Subcutaneous abdominal adipose tissue (tissue), 5 donors: ENCODE data around the gene STK36.
A peak's percentile ranks its signal among the peaks of the same experiment; 100 is the strongest.

Source experiments
- H3K27ac ChIP-seq: one replicate; pipeline ENCODE4 v1.7.0; 2013; ENCODE audit warnings: low read depth, mild to moderate bottlenecking, inconsistent platforms, low read length, moderate library complexity
- H3K27me3 ChIP-seq, 5 donors: one replicate each; pipeline ENCODE4 v1.7.0; 2013; ENCODE audit warnings: low read length in 5 of 5, inconsistent platforms in 1 of 5; ENCODE audit not compliant: control insufficient read depth in 5 of 5, insufficient read depth in 4 of 5
- H3K36me3 ChIP-seq, 5 donors: one replicate each; pipeline ENCODE4 v1.7.0; 2013; ENCODE audit warnings: low read length in 5 of 5; ENCODE audit not compliant: control insufficient read depth in 5 of 5, insufficient read depth in 5 of 5
- H3K4me1 ChIP-seq, 5 donors: one replicate each; pipeline ENCODE4 v1.7.0; 2013; ENCODE audit warnings: low read length in 5 of 5, mild to moderate bottlenecking in 3 of 5, moderate library complexity in 1 of 5; ENCODE audit not compliant: control insufficient read depth in 5 of 5, insufficient read depth in 5 of 5
- H3K4me3 ChIP-seq, 5 donors: one replicate each; pipeline ENCODE4 v1.7.0; 2013; ENCODE audit warnings: low read length in 5 of 5, low read depth in 1 of 5
- H3K9ac ChIP-seq, 5 donors: one replicate each; pipeline ENCODE4 v1.7.0; 2013; ENCODE audit warnings: low read length in 5 of 5, mild to moderate bottlenecking in 4 of 5, moderate library complexity in 3 of 5
- H3K9me3 ChIP-seq, 5 donors: one replicate each; pipeline ENCODE4 v1.7.0; 2013; ENCODE audit warnings: low read length in 5 of 5; ENCODE audit not compliant: control insufficient read depth in 5 of 5
- donor health status: healthy.
- donor health status: healthy.
- donor health status: healthy.
- donor health status: healthy.
- donor health status: healthy.

STK36 gene

DNA sequence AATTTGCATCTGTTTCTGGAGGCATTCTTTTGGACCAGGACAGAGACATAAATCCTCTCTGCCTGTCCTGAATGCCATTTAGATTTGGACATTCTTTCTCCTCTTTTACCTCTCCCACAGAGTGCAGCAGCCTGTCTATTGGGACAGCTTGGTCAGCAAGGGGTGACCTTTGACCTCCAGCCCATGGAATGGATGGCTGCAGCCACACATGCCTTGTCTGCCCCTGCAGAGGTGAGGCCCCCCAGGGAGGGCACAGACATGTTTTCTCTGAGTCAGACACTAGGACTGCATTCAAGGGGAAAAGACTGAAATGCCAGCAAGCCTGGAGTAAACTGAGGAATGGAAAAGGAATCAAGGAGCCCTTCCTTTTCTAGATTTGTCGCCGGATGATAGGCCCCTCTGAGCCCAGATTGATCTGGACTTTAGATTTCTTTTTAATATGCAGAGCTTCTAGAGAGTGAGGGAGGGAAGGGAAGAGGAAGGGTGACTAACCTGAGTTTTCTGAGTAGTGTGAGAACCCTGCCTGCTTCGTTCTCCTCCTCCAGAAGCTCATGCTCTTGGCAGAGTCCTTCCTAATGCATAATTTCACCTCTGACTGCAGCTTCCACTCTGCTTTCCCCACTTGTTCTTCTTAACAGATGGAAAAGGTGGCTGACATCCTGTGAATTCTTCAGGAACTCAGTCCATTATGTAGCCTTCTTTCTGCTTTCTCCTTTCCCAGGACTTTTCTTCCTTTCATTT is 22.7 kb downstream of the STK36 start:
- H3K27ac ChIP-seq, result no peak overlapping the region
- H3K4me1 ChIP-seq, result peaks cover 0 to 13% (median 11%) of the 10 kb centered on the region in 5 donors
- no peak overlapping the region for H3K9ac ChIP-seq
- H3K9me3 ChIP-seq, result no peaks in the 10 kb centered on the region
- no peaks in the 10 kb centered on the region for H3K27me3 ChIP-seq
- H3K36me3 ChIP-seq, result peaks cover 12 to 82% (median 64%) of the 10 kb centered on the region in 5 donors
- H3K4me3 ChIP-seq, result no peak overlapping the region

DNA sequence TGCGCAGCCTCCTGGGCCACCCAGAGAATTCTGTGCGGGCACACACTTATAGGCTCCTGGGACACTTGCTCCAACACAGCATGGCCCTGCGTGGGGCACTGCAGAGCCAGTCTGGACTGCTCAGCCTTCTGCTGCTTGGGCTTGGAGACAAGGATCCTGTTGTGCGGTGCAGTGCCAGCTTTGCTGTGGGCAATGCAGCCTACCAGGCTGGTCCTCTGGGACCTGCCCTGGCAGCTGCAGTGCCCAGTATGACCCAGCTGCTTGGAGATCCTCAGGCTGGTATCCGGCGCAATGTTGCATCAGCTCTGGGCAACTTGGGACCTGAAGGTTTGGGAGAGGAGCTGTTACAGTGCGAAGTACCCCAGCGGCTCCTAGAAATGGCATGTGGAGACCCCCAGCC is 27.0 kb downstream of the STK36 start:
- H3K9me3 ChIP-seq, result no peaks in the 10 kb centered on the region
- no peak overlapping the region for H3K27ac ChIP-seq
- no peak overlapping the region for H3K9ac ChIP-seq
- H3K27me3 ChIP-seq, result no peaks in the 10 kb centered on the region
- H3K36me3 ChIP-seq, result peaks cover 2 to 55% (median 30%) of the 10 kb centered on the region in 5 donors
- H3K4me1 ChIP-seq, result peaks cover 0 to 13% (median 11%) of the 10 kb centered on the region in 5 donors
- no peak overlapping the region for H3K4me3 ChIP-seq

- H3K9ac ChIP-seq, result no peak overlapping the region
- no peaks in the 10 kb centered on the region for H3K9me3 ChIP-seq
- H3K4me3 ChIP-seq, result no peak overlapping the region
- H3K36me3 ChIP-seq, result peaks cover 0 to 41% (median 14%) of the 10 kb centered on the region in 5 donors
- no peaks in the 10 kb centered on the region for H3K27me3 ChIP-seq
- H3K27ac ChIP-seq, result no peak overlapping the region
- peaks cover 0 to 13% (median 11%) of the 10 kb centered on the region in 5 donors for H3K4me1 ChIP-seq
Observed at GRCh38 chr2:218701806-218702205, 29.9 kb downstream of the STK36 start.

- no peak overlapping the region for H3K4me3 ChIP-seq
- peaks cover 0 to 27% (median 10%) of the 10 kb centered on the region in 5 donors for H3K36me3 ChIP-seq
- H3K9ac ChIP-seq, result no peak overlapping the region
- no peak overlapping the region for H3K27ac ChIP-seq
- no peaks in the 10 kb centered on the region for H3K9me3 ChIP-seq
- H3K27me3 ChIP-seq, result no peaks in the 10 kb centered on the region
- H3K4me1 ChIP-seq, result peaks cover 0 to 11% (median 10%) of the 10 kb centered on the region in 5 donors
Observed at GRCh38 chr2:218703341-218703740, 31.5 kb downstream of the STK36 start.

DNA sequence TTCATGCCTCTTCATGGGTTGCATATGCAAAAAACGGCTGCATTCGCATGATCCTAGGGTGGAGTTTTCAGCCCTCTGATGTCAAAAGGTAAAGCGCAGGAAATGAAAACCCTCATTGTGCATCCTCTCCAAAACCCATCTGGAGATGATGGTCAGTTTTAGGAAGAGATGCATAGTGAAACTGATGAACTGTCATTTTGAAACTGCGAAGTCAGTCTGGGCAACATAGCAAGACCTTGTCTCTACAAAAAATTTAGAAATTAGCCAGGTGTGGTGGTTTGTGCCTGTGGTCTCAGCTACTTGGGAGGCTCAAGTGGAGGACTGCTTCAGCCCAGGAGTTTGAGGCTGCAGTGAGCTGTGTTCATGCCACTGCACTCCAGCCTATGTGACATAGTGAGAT is 36.2 kb downstream of the STK36 start:
- no peak overlapping the region for H3K4me3 ChIP-seq
- no peak overlapping the region for H3K27ac ChIP-seq
- H3K36me3 ChIP-seq, result no peaks in the 10 kb centered on the region
- no peaks in the 10 kb centered on the region for H3K27me3 ChIP-seq
- peaks cover 0 to 18% (median 15%) of the 10 kb centered on the region in 5 donors for H3K4me1 ChIP-seq
- no peak overlapping the region for H3K9ac ChIP-seq
- no peaks in the 10 kb centered on the region for H3K9me3 ChIP-seq

GRCh38 chr2:218709908-218710307 is 38.0 kb downstream of the STK36 start:
- Histone ChIP-seq H3K9me3 (no peaks in the 10 kb centered on the region), H3K36me3 (no peaks in the 10 kb centered on the region), H3K27me3 (no peaks in the 10 kb centered on the region), H3K4me3 (peak overlapping the region; percentile 64 to 90 (median 80)), H3K27ac (no peak overlapping the region), H3K9ac (no peak overlapping the region), H3K4me1 (peaks cover 0 to 18% (median 15%) of the 10 kb centered on the region in 5 donors)

DNA sequence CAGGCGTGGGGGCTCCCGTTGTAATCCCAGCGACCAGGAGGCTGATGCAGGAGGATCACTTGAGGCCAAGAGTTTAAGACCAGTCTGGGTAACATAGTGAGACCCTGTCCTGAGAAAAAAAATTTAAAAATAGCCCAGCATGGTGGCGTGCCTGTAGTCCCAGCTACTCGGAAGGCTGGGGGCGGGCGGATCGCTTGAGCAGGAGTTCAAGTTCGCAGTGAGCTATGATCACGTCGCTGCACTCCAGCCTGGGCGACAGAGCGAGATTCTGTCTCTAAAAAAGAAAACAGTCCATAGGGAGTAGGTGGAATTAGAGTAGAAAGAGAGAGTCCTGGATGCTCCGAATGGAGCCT is 38.4 kb downstream of the STK36 start:
- Histone ChIP-seq H3K9ac (peak overlapping the region in 1 of 5 donors; percentile 53), H3K9me3 (no peaks in the 10 kb centered on the region), H3K4me3 (peak overlapping the region; percentile 64 to 90 (median 80)), H3K36me3 (no peaks in the 10 kb centered on the region), H3K27me3 (no peaks in the 10 kb centered on the region), H3K4me1 (peaks cover 0 to 18% (median 15%) of the 10 kb centered on the region in 5 donors), H3K27ac (no peak overlapping the region)

- H3K9me3 ChIP-seq, result no peaks in the 10 kb centered on the region
- no peaks in the 10 kb centered on the region for H3K27me3 ChIP-seq
- peak within 1 kb of the TSS; percentile 66 to 92 (median 89) for H3K9ac ChIP-seq
- peaks cover 0 to 2% (median under 1%) of the 10 kb centered on the region in 5 donors for H3K36me3 ChIP-seq
- peaks cover 0 to 18% (median 15%) of the 10 kb centered on the region in 5 donors for H3K4me1 ChIP-seq
- peak within 1 kb of the TSS; percentile 91 for H3K27ac ChIP-seq
- H3K4me3 ChIP-seq, result peak within 1 kb of the TSS; percentile 80 to 90 (median 84)
Observed at GRCh38 chr2:218710687-218711549, 39.0 kb downstream of the STK36 start, which contains the start of gene TTLL4. Gene TTLL4 (plus strand): TSS chr2:218710835. CDS start chr2:218737677, 26,842 bp downstream.

DNA sequence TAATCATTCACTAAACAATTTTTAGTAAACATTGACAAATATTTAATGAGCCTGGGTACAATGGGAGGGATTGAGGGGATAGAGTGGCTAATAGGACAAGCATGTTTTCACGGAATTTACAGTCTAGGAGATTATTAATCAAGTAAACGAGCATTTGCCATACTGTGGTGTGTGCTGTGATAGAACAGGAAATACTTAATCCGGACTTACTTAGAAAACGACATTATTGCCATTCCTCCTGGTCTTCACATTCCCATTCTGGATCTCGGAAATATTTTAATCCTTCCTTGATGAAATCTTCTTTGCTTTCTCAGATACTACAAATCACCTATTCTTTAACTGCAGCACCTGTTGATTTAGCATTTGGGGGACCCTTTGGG is 39.7 kb downstream of the STK36 start:
- H3K36me3 ChIP-seq, result peaks cover 0 to 5% (median 4%) of the 10 kb centered on the region in 5 donors
- no peaks in the 10 kb centered on the region for H3K27me3 ChIP-seq
- H3K4me3 ChIP-seq, result peak overlapping the region; percentile 80 to 90 (median 84)
- peak overlapping the region; percentile 91 for H3K27ac ChIP-seq
- H3K4me1 ChIP-seq, result peaks cover 0 to 18% (median 15%) of the 10 kb centered on the region in 5 donors
- no peaks in the 10 kb centered on the region for H3K9me3 ChIP-seq
- peak overlapping the region; percentile 66 to 92 (median 89) for H3K9ac ChIP-seq

- H3K4me1 ChIP-seq, result peaks cover 0 to 18% (median 15%) of the 10 kb centered on the region in 5 donors
- H3K9ac ChIP-seq, result peak overlapping the region in 1 of 5 donors; percentile 35
- no peaks in the 10 kb centered on the region for H3K27me3 ChIP-seq
- H3K4me3 ChIP-seq, result no peak overlapping the region
- no peaks in the 10 kb centered on the region for H3K9me3 ChIP-seq
- no peak overlapping the region for H3K27ac ChIP-seq
- peaks cover 0 to 8% (median 4%) of the 10 kb centered on the region in 5 donors for H3K36me3 ChIP-seq
Observed at GRCh38 chr2:218713922-218714321, 42.0 kb downstream of the STK36 start.
